Measurements from ENCODE around the gene NPLOC4. TPM values are rescaled to one million over a fixed set of nuclear protein-coding genes. Genes with fewer than 3 reads are reported as not detected.

Gene NPLOC4
- total and polyA plus RNA-seq, 2 of the 13 experiments (the other 11 are each of a cell fraction or from before 2014, with no cell fraction given): 57.0 to 97.0 TPM

- Histone ChIP-seq H3K4me3 (replicated peaks in 1 of 3; ENCODE audit: insufficient read depth in 1 of 3, low read depth in 2 of 3, low read length in 3 of 3) (no peak overlapping the region), H2AFZ (ENCODE audit: low read length) (no peak overlapping the region), H3K4me2 (ENCODE audit: low read depth, low read length) (no peak overlapping the region), H3K36me3 (replicated peaks in 1 of 2; ENCODE audit: control insufficient read depth in 1 of 2, insufficient read depth in 2 of 2, low read length in 2 of 2) (peaks cover 46 to 82% of the 10 kb centered on the region in 2 experiments), H4K20me1 (ENCODE audit: insufficient read depth, low read length) (no peaks in the 10 kb centered on the region), H3K79me2 (ENCODE audit: insufficient read depth, low read length) (no peaks in the 10 kb centered on the region), H3K27ac (ENCODE audit: extremely low read length, insufficient read depth, low read length) (no peak overlapping the region), H3K4me1 (ENCODE audit: insufficient read depth, low read length) (no peaks in the 10 kb centered on the region), H3K9ac (ENCODE audit: insufficient read depth, low read depth, low read length) (no peak overlapping the region), H3K9me3 (ENCODE audit: low read length) (no peaks in the 10 kb centered on the region), H3K27me3 (ENCODE audit: control insufficient read depth in 1 of 2, insufficient read depth in 2 of 2, low read length in 2 of 2) (no peaks in the 10 kb centered on the region)
- FAIRE-seq: no peak
- in situ Hi-C loops (cut with HindIII; ENCODE audit: extremely low pct_ligation_motif_present, low pct_unique_long_range_greater_than_20kb): no loop called here
- WGBS (ENCODE audit: low lambda C conversion rate): 97% methylated on average over 10 of the region's 11 CpGs
- BruUV-seq (replicated peaks): TSS peak; percentile 31
- intact Hi-C loops (cut with micrococcal nuclease; ENCODE audit: unreplicated experiment): no loop called here
- ATAC-seq: peak; percentile 32
- no peak for DNase-seq (ENCODE audit: low spot score)
- CTCF ChIA-PET (ENCODE audit: low intra/inter-chr PET ratio, low total read pairs): no interaction called here
- peak; percentile 36 for TF ChIP-seq RBM22 (optimal IDR thresholded peaks at IDR 0.05; ENCODE audit: low read length)
- TF ChIP-seq KDM1A (CRISPR knock-in tag; IDR thresholded peaks at IDR 0.05): no peak
- POLR2A ChIA-PET: no interaction called here
These were observed 43.6 kb downstream of the NPLOC4 start for GRCh38 chr17:81593105-81593871.

DNA sequence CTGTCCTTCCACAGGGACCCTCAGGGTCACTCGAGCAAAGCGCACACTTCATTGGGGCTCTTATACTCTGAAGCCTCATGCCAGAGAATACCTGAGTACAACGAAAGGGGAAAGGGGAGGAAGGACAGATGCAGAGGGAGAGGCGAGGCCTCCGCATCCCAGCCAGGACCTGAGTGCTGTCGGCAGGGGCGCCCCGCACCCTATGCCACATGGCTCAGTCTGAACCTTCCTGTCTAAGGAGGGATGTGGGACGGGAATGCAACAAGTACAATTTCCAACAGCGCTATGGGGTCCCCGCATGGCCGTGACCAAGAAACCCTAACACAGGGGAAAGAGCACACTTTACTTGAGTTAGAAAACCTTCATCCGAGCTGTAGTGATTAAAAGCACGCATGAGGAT lies 44.9 kb downstream of the NPLOC4 start:
- no peak for ATAC-seq
- POLR2A ChIA-PET: no interaction called here
- intact Hi-C loops (cut with micrococcal nuclease; ENCODE audit: unreplicated experiment): no loop called here
- no peak overlapping the region for H2AFZ ChIP-seq (ENCODE audit: low read length)
- H3K4me3 ChIP-seq (replicated peaks in 1 of 3; ENCODE audit: insufficient read depth in 1 of 3, low read depth in 2 of 3, low read length in 3 of 3): no peak overlapping the region
- FAIRE-seq: no peak
- no peaks in the 10 kb centered on the region for H3K27me3 ChIP-seq (ENCODE audit: control insufficient read depth in 1 of 2, insufficient read depth in 2 of 2, low read length in 2 of 2)
- no peaks in the 10 kb centered on the region for H3K9me3 ChIP-seq (ENCODE audit: low read length)
- H3K27ac ChIP-seq (ENCODE audit: extremely low read length, insufficient read depth, low read length): no peak overlapping the region
- H3K79me2 ChIP-seq (ENCODE audit: insufficient read depth, low read length): no peaks in the 10 kb centered on the region
- peaks cover 44 to 81% of the 10 kb centered on the region in 2 experiments for H3K36me3 ChIP-seq (replicated peaks in 1 of 2; ENCODE audit: control insufficient read depth in 1 of 2, insufficient read depth in 2 of 2, low read length in 2 of 2)
- CTCF ChIA-PET (ENCODE audit: low intra/inter-chr PET ratio, low total read pairs): no interaction called here
- no peaks in the 10 kb centered on the region for H4K20me1 ChIP-seq (ENCODE audit: insufficient read depth, low read length)
- WGBS (ENCODE audit: low lambda C conversion rate): 98% methylated on average over 14 of the region's 14 CpGs
- no peak for DNase-seq (ENCODE audit: low spot score)
- no peak overlapping the region for H3K4me2 ChIP-seq (ENCODE audit: low read depth, low read length)
- no peaks in the 10 kb centered on the region for H3K4me1 ChIP-seq (ENCODE audit: insufficient read depth, low read length)
- no peak overlapping the region for H3K9ac ChIP-seq (ENCODE audit: insufficient read depth, low read depth, low read length)
- no TSS peak for BruUV-seq (replicated peaks)
- in situ Hi-C loops (cut with HindIII; ENCODE audit: extremely low pct_ligation_motif_present, low pct_unique_long_range_greater_than_20kb): no loop called here
- TF ChIP-seq, protein P1, sequence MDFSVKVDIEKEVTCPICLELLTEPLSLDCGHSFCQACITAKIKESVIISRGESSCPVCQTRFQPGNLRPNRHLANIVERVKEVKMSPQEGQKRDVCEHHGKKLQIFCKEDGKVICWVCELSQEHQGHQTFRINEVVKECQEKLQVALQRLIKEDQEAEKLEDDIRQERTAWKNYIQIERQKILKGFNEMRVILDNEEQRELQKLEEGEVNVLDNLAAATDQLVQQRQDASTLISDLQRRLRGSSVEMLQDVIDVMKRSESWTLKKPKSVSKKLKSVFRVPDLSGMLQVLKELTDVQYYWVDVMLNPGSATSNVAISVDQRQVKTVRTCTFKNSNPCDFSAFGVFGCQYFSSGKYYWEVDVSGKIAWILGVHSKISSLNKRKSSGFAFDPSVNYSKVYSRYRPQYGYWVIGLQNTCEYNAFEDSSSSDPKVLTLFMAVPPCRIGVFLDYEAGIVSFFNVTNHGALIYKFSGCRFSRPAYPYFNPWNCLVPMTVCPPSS (IDR thresholded peaks at IDR 0.05): no peak
- TF ChIP-seq ZNF263 (CRISPR knock-in tag; IDR thresholded peaks at IDR 0.05): no peak
- TF ChIP-seq TMF1 (CRISPR knock-in tag; IDR thresholded peaks at IDR 0.05; ENCODE audit: low read depth): no peak
- TF ChIP-seq NFATC3 (CRISPR knock-in tag; IDR thresholded peaks at IDR 0.05): no peak
- no peak for TF ChIP-seq ISL2 (CRISPR knock-in tag; IDR thresholded peaks at IDR 0.05)
- TF ChIP-seq EED (CRISPR knock-in tag; IDR thresholded peaks at IDR 0.05): no peak
- TF ChIP-seq, protein P2, sequence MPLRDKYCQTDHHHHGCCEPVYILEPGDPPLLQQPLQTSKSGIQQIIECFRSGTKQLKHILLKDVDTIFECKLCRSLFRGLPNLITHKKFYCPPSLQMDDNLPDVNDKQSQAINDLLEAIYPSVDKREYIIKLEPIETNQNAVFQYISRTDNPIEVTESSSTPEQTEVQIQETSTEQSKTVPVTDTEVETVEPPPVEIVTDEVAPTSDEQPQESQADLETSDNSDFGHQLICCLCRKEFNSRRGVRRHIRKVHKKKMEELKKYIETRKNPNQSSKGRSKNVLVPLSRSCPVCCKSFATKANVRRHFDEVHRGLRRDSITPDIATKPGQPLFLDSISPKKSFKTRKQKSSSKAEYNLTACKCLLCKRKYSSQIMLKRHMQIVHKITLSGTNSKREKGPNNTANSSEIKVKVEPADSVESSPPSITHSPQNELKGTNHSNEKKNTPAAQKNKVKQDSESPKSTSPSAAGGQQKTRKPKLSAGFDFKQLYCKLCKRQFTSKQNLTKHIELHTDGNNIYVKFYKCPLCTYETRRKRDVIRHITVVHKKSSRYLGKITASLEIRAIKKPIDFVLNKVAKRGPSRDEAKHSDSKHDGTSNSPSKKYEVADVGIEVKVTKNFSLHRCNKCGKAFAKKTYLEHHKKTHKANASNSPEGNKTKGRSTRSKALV (CRISPR knock-in tag; IDR thresholded peaks at IDR 0.05): no peak
- TF ChIP-seq ZNF746 (CRISPR knock-in tag; IDR thresholded peaks at IDR 0.05): no peak
- TF ChIP-seq FIP1L1 (IDR thresholded peaks at IDR 0.05; ENCODE audit: borderline replicate concordance, insufficient read depth, low read depth, low read length): no peak
- TF ChIP-seq BHLHE40 (IDR thresholded peaks at IDR 0.05; ENCODE audit: low read length): no peak

Measured in HepG2 (cell line).